H9 (cell line): ENCODE data around the gene RBFOX2. TPM values are rescaled to one million over a fixed set of nuclear protein-coding genes. Genes with fewer than 3 reads are reported as not detected.

ENCODE experiments used
- DNase-seq: peaks from one replicate; pipeline ENCODE4 v3.0.0-alpha.2; 2017
- H2AFZ ChIP-seq: one replicate; pipeline ENCODE4 v1.6.1; 2013; ENCODE audit warnings: mild to moderate bottlenecking, low read length, control low read depth, moderate library complexity
- H2AK5ac ChIP-seq: 2 replicates; pipeline ENCODE4 v1.6.1; 2013; ENCODE audit warnings: low read length, control low read depth, mixed read lengths; ENCODE audit not compliant: insufficient read length
- H2BK120ac ChIP-seq: one replicate; pipeline ENCODE4 v1.6.1; 2013; ENCODE audit warnings: low read depth, mild to moderate bottlenecking, low read length, control low read depth, inconsistent platforms; ENCODE audit not compliant: poor library complexity, severe bottlenecking
- H2BK12ac ChIP-seq: 2 replicates; pipeline ENCODE4 v1.6.1; 2013; ENCODE audit warnings: low read length, control low read depth, mixed read lengths, low read depth; ENCODE audit not compliant: insufficient read length
- H2BK15ac ChIP-seq: 2 replicates; pipeline ENCODE4 v1.6.1; 2013; ENCODE audit warnings: low read depth, low read length, control low read depth
- H2BK20ac ChIP-seq: one replicate; pipeline ENCODE4 v1.6.1; 2013; ENCODE audit warnings: low read depth, mild to moderate bottlenecking, low read length, control low read depth, inconsistent platforms; ENCODE audit not compliant: poor library complexity, severe bottlenecking
- H2BK5ac ChIP-seq: 2 replicates; pipeline ENCODE4 v1.6.1; 2013; ENCODE audit warnings: low read length, control low read depth, mixed read lengths; ENCODE audit not compliant: insufficient read length
- H3K14ac ChIP-seq: 2 replicates; pipeline ENCODE4 v1.6.1; 2013; ENCODE audit warnings: low read length, control low read depth; ENCODE audit not compliant: insufficient read depth
- H3K18ac ChIP-seq: 2 replicates; pipeline ENCODE4 v1.6.1; 2013; ENCODE audit warnings: low read depth, mild to moderate bottlenecking, mixed read lengths, low read length, control low read depth; ENCODE audit not compliant: insufficient read length
- H3K23ac ChIP-seq: 2 replicates; pipeline ENCODE4 v1.6.1; 2013; ENCODE audit warnings: low read length, control low read depth, mixed read lengths, low read depth; ENCODE audit not compliant: insufficient read length
- H3K23me2 ChIP-seq: 2 replicates; pipeline ENCODE4 v1.6.1; 2013; ENCODE audit warnings: low read depth, mild to moderate bottlenecking, mixed read lengths, low read length, control low read depth; ENCODE audit not compliant: insufficient read length, poor library complexity, severe bottlenecking
- H3K27ac ChIP-seq: 2 replicates; pipeline ENCODE4 v1.5.1; 2013; ENCODE audit warnings: low read length, control low read depth, mixed read lengths, low read depth; ENCODE audit not compliant: insufficient read length
- H3K27me3 ChIP-seq: 2 replicates; pipeline ENCODE4 v1.6.1; 2013; ENCODE audit warnings: low read length, control low read depth, inconsistent platforms; ENCODE audit not compliant: insufficient read depth
- H3K4ac ChIP-seq: 2 replicates; pipeline ENCODE4 v1.6.1; 2013; ENCODE audit warnings: low read depth, mild to moderate bottlenecking, control low read depth, inconsistent platforms, low read length, moderate library complexity
- H3K4me1 ChIP-seq: 2 replicates; pipeline ENCODE4 v1.6.1; 2013; ENCODE audit warnings: low read length, control low read depth, inconsistent platforms; ENCODE audit not compliant: insufficient read depth
- H3K4me2 ChIP-seq: 2 replicates; pipeline ENCODE4 v1.6.1; 2013; ENCODE audit warnings: low read length, control low read depth, mixed read lengths; ENCODE audit not compliant: insufficient read length, insufficient read depth
- H3K56ac ChIP-seq: 2 replicates; pipeline ENCODE4 v1.6.1; 2013; ENCODE audit warnings: low read depth, mild to moderate bottlenecking, mixed read lengths, low read length, control low read depth; ENCODE audit not compliant: insufficient read length
- H3K79me1 ChIP-seq: 2 replicates; pipeline ENCODE4 v1.6.1; 2013; ENCODE audit warnings: low read depth, mild to moderate bottlenecking, moderate library complexity, low read length, control low read depth, inconsistent platforms; ENCODE audit not compliant: insufficient read depth, poor library complexity, severe bottlenecking
- H3K79me2 ChIP-seq: 2 replicates; pipeline ENCODE4 v1.6.1; 2013; ENCODE audit warnings: low read length, control low read depth, inconsistent platforms; ENCODE audit not compliant: insufficient read depth
- H3K9ac ChIP-seq: 2 replicates; pipeline ENCODE4 v1.6.1; 2013; ENCODE audit warnings: low read length, control low read depth, mixed read lengths; ENCODE audit not compliant: insufficient read length; ENCODE audit errors: extremely low read depth
- H3K9me3 ChIP-seq: one replicate; pipeline ENCODE4 v1.6.1; 2013; ENCODE audit warnings: low read depth, low read length, inconsistent platforms; ENCODE audit not compliant: control insufficient read depth
- H3T11ph ChIP-seq: one replicate; pipeline ENCODE4 v1.6.1; 2013; ENCODE audit warnings: mild to moderate bottlenecking, low read length, control low read depth, inconsistent platforms
- H4K20me1 ChIP-seq: one replicate; pipeline ENCODE4 v1.6.1; 2013; ENCODE audit not compliant: control insufficient read depth, insufficient read length, insufficient read depth
- H4K5ac ChIP-seq: 2 replicates; pipeline ENCODE4 v1.6.1; 2013; ENCODE audit warnings: low read depth, mild to moderate bottlenecking, mixed read lengths, low read length, control low read depth; ENCODE audit not compliant: insufficient read length
- H4K8ac ChIP-seq: replicated peaks from 2 replicates; pipeline ENCODE4 v1.6.1; 2013; ENCODE audit warnings: low read length, control low read depth, mixed read lengths, low read depth; ENCODE audit not compliant: insufficient read length
- H4K91ac ChIP-seq: 2 replicates; pipeline ENCODE4 v1.6.1; 2013; ENCODE audit warnings: low read depth, mild to moderate bottlenecking, moderate library complexity, mixed read lengths, low read length, control low read depth; ENCODE audit not compliant: insufficient read length
- H3K27ac Mint-ChIP-seq, 3 experiments: 2 replicates in 2 of 3; 3 replicates in 1 of 3; pipeline ENCODE4 v1.8.0; 2020 to 2021; ENCODE audit warnings: mixed read lengths in 3 of 3, mild to moderate bottlenecking in 1 of 3, moderate library complexity in 1 of 3
- H3K27me3 Mint-ChIP-seq: 2 replicates; pipeline ENCODE4 v1.8.0; 2021; ENCODE audit warnings: low read depth, mild to moderate bottlenecking, moderate library complexity, mixed read lengths
- H3K36me3 Mint-ChIP-seq, 3 experiments: 2 replicates in 2 of 3; 3 replicates in 1 of 3; pipeline ENCODE4 v1.8.0; 2020 to 2021; ENCODE audit warnings: low read depth in 3 of 3, mixed read lengths in 3 of 3; ENCODE audit not compliant: insufficient read depth in 1 of 3
- H3K4me1 Mint-ChIP-seq, 2 experiments: 2 replicates each; pipeline ENCODE4 v1.8.0; 2020; ENCODE audit warnings: mixed read lengths in 2 of 2
- H3K4me3 Mint-ChIP-seq, 2 experiments: 2 replicates in 1 of 2; 3 replicates in 1 of 2; pipeline ENCODE4 v1.8.0; 2020 to 2021; ENCODE audit warnings: mild to moderate bottlenecking in 2 of 2, mixed read lengths in 2 of 2, moderate library complexity in 1 of 2
- H3K9me3 Mint-ChIP-seq, 2 experiments: 2 replicates in 1 of 2; 3 replicates in 1 of 2; pipeline ENCODE4 v1.8.0; 2020; ENCODE audit warnings: mild to moderate bottlenecking in 2 of 2, mixed read lengths in 2 of 2, moderate library complexity in 1 of 2
- CTCF ChIP-seq: fragments of 200-600 bp; sonication (generic); conservative IDR thresholded peaks from 3 replicates; pipeline ENCODE4 v1.8.0; 2021; ENCODE audit warnings: antibody characterized with exemption, mild to moderate bottlenecking
- WGBS: extraction: QIAGEN DNeasy Blood & Tissue Kit; methylation state at CpG from one replicate; pipeline ENCODE4 v1.1.7; 2013; ENCODE audit warnings: missing lambda C conversion rate, low lambda C conversion rate, mixed read lengths; ENCODE audit not compliant: insufficient read length; ENCODE audit errors: extremely low coverage; 5-methylcytosine and 5-hydroxymethylcytosine counted together
- total RNA-seq: library from RNA; stranded (reverse); gene quantifications from 2 replicates; pipeline ENCODE4 v1.2.1, GENCODE V29; 2021

Gene RBFOX2
- total RNA-seq, 1 experiment from 2014 or later: 84.7 TPM

GRCh38 chr22:35911877-35912276 is 116.7 kb downstream of the RBFOX2 start:
- Histone ChIP-seq H2BK120ac (no peak overlapping the region), H3K4me1 (peaks cover 16% of the 10 kb centered on the region), H2BK15ac (no peak overlapping the region), H3K56ac (no peak overlapping the region), H2BK12ac (no peak overlapping the region), H3K23me2 (no peaks in the 10 kb centered on the region), H3K23ac (no peak overlapping the region), H2BK20ac (no peak overlapping the region), H3K4ac (no peak overlapping the region), H3K9me3 (no peaks in the 10 kb centered on the region), H4K20me1 (no peaks in the 10 kb centered on the region), H3T11ph (no peak overlapping the region), H3K27ac (no peak overlapping the region), H3K79me1 (peaks cover 3% of the 10 kb centered on the region), H2BK5ac (no peak overlapping the region), H3K18ac (no peak overlapping the region), H4K8ac (no peak overlapping the region), H3K79me2 (peaks cover 9% of the 10 kb centered on the region; the same call in 1 of the 2 replicates), H3K27me3 (no peaks in the 10 kb centered on the region), H2AFZ (no peak overlapping the region), H3K14ac (no peak overlapping the region), H4K5ac (no peak overlapping the region), H2AK5ac (no peak overlapping the region), H4K91ac (no peak overlapping the region), H3K9ac (no peak overlapping the region), H3K4me2 (no peak overlapping the region)
- no peaks in the 10 kb centered on the region; a peak in 1 of 7 replicates for H3K36me3 Mint-ChIP-seq
- no peaks in the 10 kb centered on the region for H3K9me3 Mint-ChIP-seq
- peaks cover 50 to 51% of the 10 kb centered on the region in 2 experiments for H3K4me1 Mint-ChIP-seq
- no peaks in the 10 kb centered on the region for H3K27me3 Mint-ChIP-seq
- TF ChIP-seq CTCF: no peak
- no CpG with 5 or more reads among the region's 2 CpGs for WGBS
- no peak for DNase-seq
- no peak overlapping the region; a peak in 1 of 5 replicates for H3K4me3 Mint-ChIP-seq
- no peak overlapping the region for H3K27ac Mint-ChIP-seq
